Caco-2 (cell line): Measurements from ENCODE around the gene P3R3URF. TPM values are rescaled to one million over a fixed set of nuclear protein-coding genes. Genes with fewer than 3 reads are reported as not detected.
A peak's percentile ranks its signal among the peaks of the same experiment; 100 is the strongest.

Experiments
- BruUV-seq: library from RNA; stranded (reverse); fragments of 400-500 nt; replicated peaks from 2 replicates; lab custom pipeline; 2021; lab: Mats Ljungman, UMichigan
- CTCF ChIA-PET: fragments of 300-600 bp; sonication (Branson Sonifier 250); formaldehyde crosslinking; loops from one replicate; lab custom pipeline; 2022; ENCODE audit warnings: antibody characterized with exemption; lab: Charles Lee
- POLR2A ChIA-PET: fragments of 300-600 bp; sonication (Branson Sonifier 250); formaldehyde crosslinking; loops from one replicate; lab custom pipeline; 2022; ENCODE audit warnings: antibody characterized with exemption; lab: Charles Lee
- DNase-seq, 2 experiments: peaks; one replicate each; pipeline versions ENCODE4 v3.0.0 to v3.0.0-alpha.2; 2020 to 2022
- H3K27me3 ChIP-seq: replicated peaks from 2 replicates; pipeline ENCODE4 v1.6.0; 2011; ENCODE audit warnings: low read length; ENCODE audit not compliant: control insufficient read depth, insufficient read depth
- H3K36me3 ChIP-seq: 2 replicates; pipeline ENCODE4 v1.5.1; 2011; ENCODE audit warnings: low read length; ENCODE audit not compliant: control insufficient read depth, insufficient read depth
- H3K4me1 ChIP-seq: fragments of 250-450 bp; sonication (Bioruptor Pico); 2 replicates; pipeline ENCODE4 v1.5.1; 2020; ENCODE audit warnings: mild to moderate bottlenecking
- H3K4me3 ChIP-seq: 2 replicates; pipeline ENCODE4 v1.5.1; 2011; ENCODE audit warnings: low read depth, mild to moderate bottlenecking, control low read depth, low read length
- H3K9me3 ChIP-seq: fragments of 250-450 bp; sonication (Bioruptor Pico); 2 replicates; pipeline ENCODE4 v1.5.1; 2020; ENCODE audit warnings: mild to moderate bottlenecking, moderate library complexity
- H3K27ac Mint-ChIP-seq: one replicate; pipeline ENCODE4 v1.8.0; 2022; ENCODE audit warnings: mixed read lengths; ENCODE audit not compliant: unreplicated experiment
- H3K27me3 Mint-ChIP-seq: one replicate; pipeline ENCODE4 v1.8.0; 2022; ENCODE audit warnings: mixed read lengths; ENCODE audit not compliant: insufficient read depth, unreplicated experiment
- H3K36me3 Mint-ChIP-seq: one replicate; pipeline ENCODE4 v1.8.0; 2022; ENCODE audit warnings: mild to moderate bottlenecking, mixed read lengths; ENCODE audit not compliant: insufficient read depth, unreplicated experiment
- H3K4me1 Mint-ChIP-seq: one replicate; pipeline ENCODE4 v1.8.0; 2022; ENCODE audit warnings: low read depth, mixed read lengths; ENCODE audit not compliant: unreplicated experiment
- H3K4me3 Mint-ChIP-seq: one replicate; pipeline ENCODE4 v1.8.0; 2022; ENCODE audit warnings: mild to moderate bottlenecking, moderate library complexity, mixed read lengths; ENCODE audit not compliant: unreplicated experiment
- H3K9me3 Mint-ChIP-seq: one replicate; pipeline ENCODE4 v1.8.0; 2022; ENCODE audit warnings: mixed read lengths; ENCODE audit not compliant: unreplicated experiment
- CTCF ChIP-seq, 2 experiments: fragments of 200-600 bp in 1 of 2; IDR thresholded peaks; 1 replicate in 1 of 2; 2 replicates in 1 of 2; pipeline versions ENCODE4 v1.5.1 to v1.8.0; 2011 to 2022; ENCODE audit warnings: antibody characterized with exemption in 1 of 2, control low read depth in 1 of 2, inconsistent platforms in 1 of 2, low read depth in 1 of 2, low read length in 1 of 2, mild to moderate bottlenecking in 1 of 2, moderate library complexity in 1 of 2; ENCODE audit not compliant: insufficient read depth in 1 of 2, severe bottlenecking in 1 of 2, unreplicated experiment in 1 of 2
- intact Hi-C: fragments of 100-400 bp; cut with micrococcal nuclease; formaldehyde crosslinking; loops from one replicate; pipeline ENCODE4 v1.10.0; 2022; ENCODE audit not compliant: unreplicated experiment
- total RNA-seq: library from RNA; stranded (reverse); gene quantifications from 2 replicates; pipeline ENCODE4 v1.2.3, GENCODE V29; 2022

Gene P3R3URF
- total RNA-seq, 1 experiment from 2014 or later: not detected

- Histone ChIP-seq H3K36me3 (no peaks in the 10 kb centered on the region), H3K27me3 (no peaks in the 10 kb centered on the region), H3K9me3 (no peaks in the 10 kb centered on the region), H3K4me1 (peaks cover 10% of the 10 kb centered on the region; the same call in 1 of the 2 replicates), H3K4me3 (no peak overlapping the region)
- ChIA-PET CTCF (interaction anchor here (1.0 kb wide), 1 partner anchor 50 kb away, joined by 3 read pairs; no protein-coding TSS in a partner anchor), POLR2A (no interaction called here)
- Mint-ChIP-seq H3K4me3 (no peak overlapping the region), H3K9me3 (no peaks in the 10 kb centered on the region), H3K27ac (no peak overlapping the region), H3K36me3 (no peaks in the 10 kb centered on the region), H3K27me3 (no peaks in the 10 kb centered on the region), H3K4me1 (peaks cover 5% of the 10 kb centered on the region)
- TF ChIP-seq CTCF (IDR thresholded peaks at IDR 0.05; ENCODE audit: insufficient read depth in 1 of 2, low read depth in 1 of 2, low read length in 1 of 2, severe bottlenecking in 1 of 2, unreplicated experiment in 1 of 2): no peak
- no TSS peak for BruUV-seq
- intact Hi-C loops: no loop called here
- no peak for DNase-seq
Observed at GRCh38 chr1:46173361-46173856, 2.9 kb downstream of the P3R3URF start.

- no peak for DNase-seq
- TF ChIP-seq CTCF (IDR thresholded peaks at IDR 0.05; ENCODE audit: insufficient read depth in 1 of 2, low read depth in 1 of 2, low read length in 1 of 2, severe bottlenecking in 1 of 2, unreplicated experiment in 1 of 2): no peak
- peaks cover 10% of the 10 kb centered on the region; the same call in 1 of the 2 replicates for H3K4me1 ChIP-seq
- H3K4me1 Mint-ChIP-seq: peaks cover 5% of the 10 kb centered on the region
- H3K27me3 Mint-ChIP-seq: no peaks in the 10 kb centered on the region
- H3K9me3 ChIP-seq: no peaks in the 10 kb centered on the region
- no peaks in the 10 kb centered on the region for H3K36me3 ChIP-seq
- ChIA-PET POLR2A (no interaction called here), CTCF (no interaction called here)
- no peaks in the 10 kb centered on the region for H3K9me3 Mint-ChIP-seq
- H3K4me3 ChIP-seq: no peak overlapping the region
- no peak overlapping the region for H3K27ac Mint-ChIP-seq
- no TSS peak for BruUV-seq
- H3K36me3 Mint-ChIP-seq: no peaks in the 10 kb centered on the region
- intact Hi-C loops: no loop called here
- no peak overlapping the region for H3K4me3 Mint-ChIP-seq
- no peaks in the 10 kb centered on the region for H3K27me3 ChIP-seq
Observed at GRCh38 chr1:46172321-46172720, 4.0 kb downstream of the P3R3URF start.

GRCh38 chr1:46171871-46172270 lies 4.4 kb downstream of the P3R3URF start:
- POLR2A ChIA-PET: no interaction called here
- intact Hi-C loops: no loop called here
- BruUV-seq: no TSS peak
- Mint-ChIP-seq H3K36me3 (no peaks in the 10 kb centered on the region), H3K4me3 (no peak overlapping the region), H3K4me1 (peaks cover 5% of the 10 kb centered on the region), H3K27ac (no peak overlapping the region), H3K9me3 (no peaks in the 10 kb centered on the region), H3K27me3 (no peaks in the 10 kb centered on the region)
- no peak for TF ChIP-seq CTCF (IDR thresholded peaks at IDR 0.05; ENCODE audit: insufficient read depth in 1 of 2, low read depth in 1 of 2, low read length in 1 of 2, severe bottlenecking in 1 of 2, unreplicated experiment in 1 of 2)
- Histone ChIP-seq H3K4me1 (peaks cover 10% of the 10 kb centered on the region; the same call in 1 of the 2 replicates), H3K36me3 (no peaks in the 10 kb centered on the region), H3K27me3 (no peaks in the 10 kb centered on the region), H3K4me3 (no peak overlapping the region), H3K9me3 (no peaks in the 10 kb centered on the region)
- peak; percentile 60 to 68 for DNase-seq
- CTCF ChIA-PET: no interaction called here
